ENCODE results near the gene PRICKLE2.

The PRICKLE2 gene

DNA sequence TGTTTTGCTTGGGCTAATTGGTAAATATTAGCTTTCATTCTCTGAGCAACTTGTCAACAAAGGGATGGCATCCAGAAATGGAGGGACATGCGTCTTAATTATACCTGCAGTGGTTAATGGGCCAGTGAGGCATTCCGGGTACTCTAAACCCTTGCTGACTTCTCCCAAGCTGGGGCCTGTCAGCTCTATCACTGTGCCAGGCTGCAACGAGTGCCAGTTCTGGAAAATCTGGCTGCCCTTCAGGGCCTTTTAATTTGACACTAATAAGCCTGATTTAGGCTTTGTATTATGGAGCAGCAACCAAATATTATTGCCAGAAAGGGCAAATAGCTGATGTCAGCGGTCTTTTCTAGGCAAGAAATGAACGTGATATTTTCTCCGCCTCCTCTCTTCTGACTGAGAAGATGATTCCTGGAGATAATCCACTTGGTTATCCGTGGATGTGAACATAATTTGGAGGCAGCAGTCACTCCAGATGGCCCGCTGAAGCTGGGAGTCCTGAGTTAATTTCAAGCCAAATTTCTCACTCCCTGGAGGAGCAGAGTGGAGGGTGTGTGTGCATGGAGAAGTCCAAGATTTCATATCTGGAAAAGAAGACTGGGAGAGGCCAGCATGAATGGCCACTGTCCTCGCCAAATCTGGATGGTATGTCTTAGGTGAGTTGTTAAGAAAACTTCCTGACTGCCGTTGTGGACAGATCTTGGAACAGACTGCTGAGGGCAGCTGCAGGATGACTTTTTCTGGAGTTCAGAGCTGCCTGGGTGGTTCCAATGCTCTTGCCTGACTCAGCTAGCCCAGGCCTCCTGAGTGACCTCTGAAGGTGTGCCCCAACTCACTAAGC, 157.5 kb downstream of the PRICKLE2 start:
- DNase-seq, result no peak

DNA sequence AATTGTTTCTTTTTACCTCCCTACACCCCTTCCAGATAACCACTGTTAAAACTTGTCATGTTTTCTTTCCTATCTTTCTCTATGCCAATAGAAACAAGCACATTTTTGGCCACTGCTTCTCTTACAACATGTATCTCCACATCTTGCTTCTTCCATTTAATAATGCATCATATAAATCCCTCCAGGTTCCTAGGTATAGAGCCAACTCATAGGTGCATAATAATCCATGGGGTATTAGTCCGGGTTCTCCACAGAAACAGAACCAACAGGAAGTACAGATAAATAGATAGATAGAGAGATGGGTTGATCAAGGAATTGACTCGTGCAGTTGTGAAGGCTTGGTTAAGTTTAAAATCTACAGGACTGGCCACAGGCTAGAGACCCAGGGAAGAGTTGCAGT, 160.5 kb downstream of the PRICKLE2 start:
- no peak for DNase-seq

DNA sequence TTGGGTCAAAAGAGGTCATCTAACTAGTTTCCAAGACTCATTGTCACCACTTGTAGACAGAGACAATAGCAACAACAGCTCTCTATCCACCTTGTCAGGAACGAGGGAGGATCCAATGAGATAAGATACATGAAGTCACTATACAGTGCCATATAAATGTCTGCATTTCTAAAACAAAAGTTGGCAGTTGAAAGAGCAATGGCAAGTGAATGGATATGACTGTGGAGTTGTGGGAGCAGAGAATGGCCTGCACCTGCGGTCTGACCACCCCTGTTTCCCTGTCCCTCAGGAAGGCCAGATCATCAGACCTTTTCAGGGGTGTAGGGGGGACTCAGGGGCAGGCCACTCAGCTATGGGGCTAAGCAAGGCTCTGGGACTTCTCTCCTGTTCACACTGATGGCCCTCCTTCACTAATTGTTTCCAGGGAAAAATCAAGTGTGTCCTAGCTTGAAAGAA, 161.3 kb downstream of the PRICKLE2 start:
- DNase-seq, result no peak

DNA sequence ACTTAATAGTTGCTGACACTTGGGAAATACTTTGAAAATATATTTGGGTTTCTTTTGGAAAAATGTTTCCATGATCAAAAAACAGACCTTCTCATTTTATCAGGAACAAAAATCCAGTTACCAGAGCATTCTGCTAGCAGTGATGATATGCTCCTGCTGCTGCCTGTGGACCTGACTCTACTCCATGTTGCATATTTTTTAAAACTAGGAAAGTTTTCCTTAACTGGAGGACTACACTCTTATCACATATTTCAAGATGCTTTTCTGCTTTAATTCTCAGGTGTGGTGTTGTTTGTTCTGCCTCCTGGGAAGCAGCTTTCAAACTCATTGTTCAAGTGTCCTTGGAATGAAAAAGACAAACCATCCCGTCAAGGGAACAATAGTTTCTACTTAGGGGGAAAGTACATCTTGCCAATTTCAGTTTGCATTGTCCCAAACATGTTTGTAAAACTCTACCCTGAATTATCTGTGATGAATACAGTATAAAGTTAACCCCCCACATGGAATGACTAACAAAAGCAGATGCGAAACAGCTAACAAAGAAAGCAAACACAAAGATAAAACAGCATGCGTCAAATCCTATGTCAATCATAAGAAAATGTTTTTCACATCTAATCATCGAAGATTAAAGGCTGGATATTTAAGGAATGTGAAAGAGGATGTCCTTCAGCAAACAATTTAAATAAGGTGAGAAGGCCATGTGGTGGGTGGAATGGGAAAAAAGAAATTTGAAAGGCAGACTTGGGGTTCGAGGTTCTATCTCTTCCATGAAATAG, 161.9 kb downstream of the PRICKLE2 start:
- DNase-seq, result no peak

DNA sequence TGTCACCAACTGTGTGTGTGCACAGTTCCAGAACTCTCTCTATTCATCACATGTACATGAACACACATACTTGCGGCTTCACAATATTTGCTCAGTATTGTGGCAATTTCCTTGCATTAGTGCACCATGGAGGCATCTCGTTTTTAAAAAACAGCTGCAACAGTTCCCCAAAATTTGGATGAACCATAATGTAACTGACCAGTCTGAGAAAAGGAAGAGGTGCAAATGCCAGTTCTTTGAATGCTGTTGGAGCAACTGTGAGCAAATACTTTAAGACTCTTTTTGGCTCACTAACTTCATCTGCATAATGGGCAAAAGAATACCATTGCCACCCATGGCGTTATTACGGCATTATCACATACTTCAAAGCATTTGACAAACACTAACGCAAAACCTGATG, 163.6 kb downstream of the PRICKLE2 start:
- DNase-seq, result no peak

DNA sequence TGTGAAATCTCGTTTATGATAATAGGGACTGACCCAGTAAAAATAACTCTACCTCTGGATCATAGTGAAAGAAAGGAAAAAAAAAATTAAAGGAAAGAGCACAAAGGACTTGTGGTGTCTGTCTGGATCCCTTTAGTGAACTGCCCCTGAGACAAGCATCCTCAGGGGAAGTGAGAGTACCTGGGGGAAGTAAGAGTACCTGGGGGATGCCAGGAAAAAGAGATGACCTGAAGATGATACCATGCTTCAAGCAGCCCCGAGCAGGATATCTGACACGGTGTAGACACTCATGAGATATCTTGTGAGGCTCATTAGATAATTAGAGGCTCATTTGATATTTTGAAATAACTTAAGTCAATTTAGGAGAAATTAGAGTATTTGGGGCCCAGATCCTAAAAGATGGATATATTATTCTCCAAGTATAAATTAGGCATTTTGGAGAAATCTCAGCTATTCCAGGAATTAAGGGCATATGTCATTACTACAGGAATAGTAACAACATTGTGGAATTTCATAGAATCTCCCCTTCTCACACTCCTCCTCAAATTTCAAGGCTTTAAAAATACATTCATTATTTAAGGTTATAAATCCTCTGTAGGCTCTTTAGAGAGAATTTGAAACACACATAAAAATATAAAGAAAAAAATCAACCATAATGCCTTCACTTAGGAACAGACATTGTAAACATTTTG, 165.6 kb downstream of the PRICKLE2 start:
- no peak for DNase-seq

DNA sequence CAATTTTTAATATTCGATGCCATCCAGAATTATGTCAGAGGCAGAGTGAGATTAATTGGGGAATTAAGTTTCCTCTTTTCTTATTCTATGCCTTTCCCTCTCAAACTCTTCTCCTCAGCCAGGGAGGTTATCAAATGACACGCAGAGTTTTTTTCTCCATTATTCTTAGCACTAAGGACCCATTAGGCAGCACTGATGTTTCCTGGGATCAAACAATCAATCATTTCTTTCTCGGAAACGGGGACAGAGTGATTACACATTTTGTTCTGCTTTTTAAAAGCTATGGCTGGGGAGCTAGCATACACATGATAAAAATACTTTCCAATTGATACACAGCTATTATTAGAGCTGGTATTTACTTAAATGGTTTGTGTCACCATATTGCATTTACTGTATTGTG, 166.7 kb downstream of the PRICKLE2 start:
- DNase-seq, result no peak

DNA sequence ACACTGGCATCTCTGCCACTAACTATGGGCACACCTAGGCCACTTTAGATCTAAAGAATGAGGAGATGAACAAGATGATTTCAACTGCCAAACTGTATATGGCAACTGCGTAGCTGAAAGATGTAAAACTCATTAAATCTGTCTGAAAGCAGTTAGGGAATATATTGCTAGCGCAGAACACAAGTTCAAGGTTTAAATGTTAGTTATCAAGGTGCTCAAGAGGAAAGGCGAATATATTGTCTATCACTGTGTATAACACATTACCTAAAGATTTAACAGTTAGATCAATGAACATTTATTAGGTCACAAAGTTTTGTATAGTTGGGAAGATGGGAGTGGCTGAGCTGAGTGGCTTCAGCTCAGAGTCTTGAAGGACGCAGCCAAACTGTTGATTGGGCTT, 168.0 kb downstream of the PRICKLE2 start:
- DNase-seq, result no peak

DNA sequence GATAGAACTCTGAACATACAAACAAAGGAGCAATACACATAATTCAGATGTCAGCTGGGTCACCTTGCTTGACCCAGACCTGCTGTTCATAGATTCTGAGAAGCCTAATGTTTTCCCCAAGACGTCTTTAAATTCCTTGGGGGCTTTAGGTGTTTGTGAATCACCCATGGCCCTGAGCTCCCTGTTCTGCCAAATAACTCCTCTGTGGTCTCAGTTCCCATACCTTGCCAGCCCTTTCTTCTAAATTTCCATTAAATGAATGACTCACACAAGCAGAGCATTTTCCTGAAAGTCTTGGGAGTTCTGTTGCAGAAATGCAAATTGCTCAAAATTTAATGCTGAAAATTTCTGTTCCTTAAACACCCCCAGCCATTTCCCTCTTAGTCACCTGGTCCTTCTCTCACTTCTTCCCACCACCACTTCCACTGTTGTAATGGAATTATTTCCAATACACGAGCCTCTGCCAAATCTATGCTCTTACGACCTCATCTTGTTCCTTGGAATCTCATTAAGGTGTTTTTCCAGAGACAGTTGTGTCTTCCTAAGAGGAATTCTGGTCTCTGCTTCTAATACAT, 168.6 kb downstream of the PRICKLE2 start:
- no peak for DNase-seq

DNA sequence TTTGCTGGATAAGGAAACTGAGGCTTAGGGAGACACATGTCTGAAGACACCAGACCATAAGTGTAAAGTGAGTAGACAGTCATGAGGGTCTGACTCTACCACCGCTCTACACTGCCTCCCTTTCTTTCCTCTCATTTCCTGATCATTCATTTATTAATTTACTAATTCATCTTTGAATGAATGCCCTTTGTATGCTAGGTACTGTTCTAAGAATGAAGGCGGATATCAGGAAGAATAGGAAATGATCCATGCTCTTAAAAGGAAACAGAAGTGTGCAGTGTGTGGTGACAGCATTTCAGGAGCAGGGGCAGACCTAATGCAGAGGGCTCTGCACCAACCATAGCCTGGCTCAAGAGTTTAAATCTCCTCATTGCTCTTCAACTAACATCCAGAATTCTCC, 170.2 kb downstream of the PRICKLE2 start:
- no peak for DNase-seq

DNA sequence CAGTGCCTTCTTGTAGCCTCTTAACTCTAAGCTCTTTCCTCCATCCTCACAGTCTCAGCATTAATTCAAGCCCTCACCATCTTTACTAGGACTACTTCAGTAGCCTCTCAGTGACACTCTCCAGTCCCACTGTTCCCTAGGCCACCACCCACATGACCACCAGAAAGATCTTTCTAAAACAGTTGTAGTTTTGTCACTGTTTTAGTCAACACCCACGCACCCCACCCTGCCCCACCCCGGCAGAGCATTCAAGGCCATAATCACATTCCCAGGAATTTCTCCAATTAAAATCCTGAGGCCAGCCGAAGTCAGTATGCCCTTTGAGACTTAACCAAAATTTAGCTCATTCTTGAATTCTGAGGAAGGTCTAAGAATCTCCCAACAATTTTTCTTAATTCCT, 170.8 kb downstream of the PRICKLE2 start:
- no peak for DNase-seq

DNA sequence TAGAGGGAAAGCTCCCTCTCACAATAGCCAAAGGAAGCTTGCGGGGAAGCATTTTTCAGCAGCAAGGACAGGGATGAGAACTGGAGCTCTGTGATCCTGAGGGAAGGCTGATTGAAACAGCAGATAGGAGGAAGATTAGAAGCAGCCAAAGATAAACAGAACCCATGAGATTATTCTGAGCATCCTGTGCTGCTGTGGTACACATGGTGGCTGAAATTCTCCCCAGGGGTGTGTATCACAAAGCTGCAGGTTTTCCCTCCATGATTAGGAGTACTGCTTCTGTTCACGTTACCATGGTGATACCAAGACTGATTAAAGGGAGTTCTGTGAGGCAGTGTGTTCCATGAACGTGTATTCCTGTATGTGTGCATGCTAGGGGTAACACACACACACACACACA, 171.7 kb downstream of the PRICKLE2 start:
- no peak for DNase-seq

DNA sequence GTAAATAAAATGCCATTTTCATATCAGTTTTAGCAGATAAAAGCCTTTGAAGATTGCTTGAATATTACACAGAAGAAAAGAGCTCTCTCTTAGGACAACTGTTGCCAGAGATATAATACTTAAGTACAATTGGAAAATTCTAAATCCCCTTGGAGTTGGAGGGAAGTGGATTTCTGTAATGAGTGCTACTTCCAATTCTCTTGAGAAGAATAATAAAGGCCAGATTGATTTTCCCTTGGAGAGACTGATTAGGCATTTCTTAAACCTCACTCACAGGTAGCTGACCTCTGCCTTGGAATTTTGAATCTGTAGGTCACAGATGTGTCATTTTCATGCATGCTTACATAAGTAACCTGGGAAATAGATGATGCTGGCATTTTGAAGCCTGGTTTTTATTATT, 172.1 kb downstream of the PRICKLE2 start:
- no peak for DNase-seq

DNA sequence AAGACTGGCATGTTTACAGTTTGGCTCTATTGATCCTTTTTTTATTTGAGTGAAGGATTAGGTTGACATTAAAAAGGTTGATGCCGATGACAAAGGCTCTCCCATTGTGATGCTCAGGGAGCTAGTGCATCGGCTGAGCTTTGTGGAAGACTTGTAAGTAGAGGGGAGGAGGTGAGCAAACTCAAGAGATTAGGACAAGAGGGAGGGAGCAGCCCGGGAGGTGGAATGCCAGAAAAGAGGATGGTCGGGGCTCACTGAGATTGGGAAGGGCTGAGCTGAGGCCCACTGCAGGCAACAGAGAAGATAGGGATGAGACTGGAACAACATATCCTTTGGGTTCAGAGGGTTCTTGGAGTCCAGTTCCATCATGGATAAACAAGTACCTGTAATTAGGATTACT, 175.4 kb downstream of the PRICKLE2 start:
- DNase-seq, result no peak

DNA sequence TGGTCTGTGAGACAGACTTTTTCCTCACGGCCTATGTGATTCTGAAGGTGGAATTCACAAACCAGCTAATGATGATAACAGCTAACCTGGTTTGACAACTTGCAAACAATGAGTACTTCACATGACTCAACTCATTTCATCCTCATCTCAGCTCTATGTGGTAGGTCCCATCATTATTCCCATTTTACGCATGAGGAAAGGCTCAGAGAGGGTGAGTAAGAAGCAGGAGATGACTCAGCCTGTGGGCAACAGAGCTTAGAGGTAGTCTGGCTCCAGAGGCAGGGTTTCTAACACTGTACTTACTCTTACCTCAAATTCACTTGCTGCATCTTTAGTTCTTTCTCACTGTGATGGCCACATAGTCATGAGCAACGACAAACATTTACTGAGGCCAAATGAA, 176.1 kb downstream of the PRICKLE2 start:
- DNase-seq, result no peak

DNA sequence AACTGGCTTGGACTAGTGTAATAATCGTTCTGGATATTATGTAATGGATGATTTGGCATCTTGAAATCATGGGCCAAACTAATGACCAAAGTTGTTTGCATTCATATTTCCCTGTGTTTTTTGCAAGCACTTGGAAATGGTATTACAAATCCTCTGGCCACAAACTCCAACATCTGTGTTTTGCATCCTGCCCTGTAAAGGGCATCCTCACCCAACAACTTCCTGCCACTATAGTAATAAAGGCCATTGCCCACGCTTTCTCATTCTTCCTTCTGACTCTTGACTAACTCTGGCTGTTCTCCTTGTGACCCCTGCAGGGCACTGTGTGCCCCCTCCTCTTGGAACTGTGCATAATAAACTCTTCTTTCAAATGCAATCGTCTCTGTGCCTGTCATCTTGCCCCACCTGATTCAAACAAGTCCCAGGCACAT, 176.6 kb downstream of the PRICKLE2 start:
- DNase-seq, result no peak

DNA sequence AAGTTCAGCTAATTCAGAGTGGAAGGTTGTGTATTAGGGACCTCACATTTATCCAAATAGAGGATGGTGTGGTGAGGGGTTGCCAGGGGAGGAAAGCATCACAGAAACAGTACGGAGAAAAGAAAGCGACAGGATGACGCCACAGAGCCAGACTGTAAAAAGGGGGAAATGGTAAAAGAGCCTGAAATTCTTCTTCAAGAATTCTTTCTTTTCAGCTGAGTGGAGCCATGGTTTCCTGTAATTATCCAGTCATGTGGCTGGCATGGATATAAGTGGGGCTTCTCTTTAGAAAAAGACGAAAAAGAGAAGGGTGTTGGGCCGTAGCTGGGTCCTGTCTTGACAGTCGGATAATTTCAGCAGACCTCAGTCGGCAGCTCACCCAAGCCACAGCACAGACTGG, 177.5 kb downstream of the PRICKLE2 start:
- DNase-seq, result no peak

DNA sequence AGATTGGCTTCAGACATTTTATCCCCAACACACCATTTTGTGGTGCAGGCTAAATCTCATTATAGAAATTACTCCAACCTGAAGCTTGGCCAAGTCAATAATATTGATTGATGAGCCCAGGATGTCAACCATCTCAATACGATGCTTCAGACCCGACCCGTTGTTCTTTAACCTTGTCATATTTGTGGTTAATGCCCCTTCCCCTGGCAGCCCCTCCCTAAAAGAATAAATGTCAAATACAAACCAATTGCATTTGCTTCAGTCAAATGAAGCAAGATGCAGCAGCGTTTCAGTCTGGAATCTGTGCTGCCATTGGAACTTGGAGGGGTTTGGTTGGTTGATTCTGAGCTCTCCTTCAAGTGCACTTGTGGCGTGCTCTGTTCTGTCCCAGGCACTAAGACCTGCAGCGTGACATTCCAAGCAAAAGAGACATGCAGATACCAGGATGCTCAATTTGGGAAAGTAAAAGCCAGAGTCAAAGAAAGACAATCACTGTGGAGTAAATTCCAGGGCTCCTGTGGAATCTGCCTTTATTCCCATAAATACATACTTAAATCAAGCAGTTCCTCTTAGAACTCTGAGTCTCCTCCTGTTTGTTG, 178.2 kb downstream of the PRICKLE2 start:
- no peak for DNase-seq

DNA sequence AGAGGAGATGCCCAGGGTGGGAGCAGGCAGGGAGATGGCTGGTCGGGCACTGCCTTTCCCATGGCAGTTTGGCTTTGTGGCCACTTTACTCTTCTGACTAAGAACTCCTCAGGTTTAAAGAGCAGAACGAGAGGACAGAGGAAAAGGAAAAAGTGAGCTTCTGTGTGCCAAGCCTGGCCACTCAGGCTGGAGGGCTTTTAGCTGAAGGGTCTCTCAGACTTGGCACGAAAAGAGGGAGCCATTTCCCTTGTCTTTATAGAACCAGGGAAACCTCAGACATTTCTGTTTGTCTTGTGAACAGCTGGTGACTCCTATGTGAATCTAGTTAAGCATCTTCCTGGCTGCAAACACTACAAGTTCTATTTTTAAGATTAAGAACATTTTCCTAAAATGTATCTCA, 178.7 kb downstream of the PRICKLE2 start:
- no peak for DNase-seq

DNA sequence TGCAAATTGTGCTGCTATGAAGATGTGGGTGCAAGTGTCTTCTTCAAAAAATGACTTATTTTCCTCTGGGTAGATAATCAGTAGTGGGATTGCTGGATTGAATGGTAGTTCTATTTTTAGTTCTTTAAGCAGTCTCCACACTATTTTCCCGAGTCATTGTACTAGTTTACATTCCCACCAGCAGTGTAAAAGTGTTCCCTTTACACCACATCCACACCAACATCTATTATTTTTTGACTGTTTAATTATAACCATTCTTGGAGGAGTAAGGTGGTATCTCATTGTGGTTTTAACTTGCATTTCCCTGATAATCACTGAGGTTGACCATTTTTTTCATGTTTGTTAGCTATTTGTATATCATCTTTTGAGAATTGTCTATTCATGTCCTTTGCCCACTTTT, 182.3 kb downstream of the PRICKLE2 start:
- DNase-seq, result no peak
